Psoas muscle (tissue), 8 donors: Measurements from ENCODE around the gene PTPN3. TPM values are rescaled to one million over a fixed set of nuclear protein-coding genes. Genes with fewer than 3 reads are reported as not detected.
A peak's percentile ranks its signal among the peaks of the same experiment; 100 is the strongest.

Experiments
- ATAC-seq, 4 donors: fragments of 200-7000 bp; cut with Tn5 transposase; one replicate each; pipeline ENCODE4 v1.9.1; 2020; ENCODE audit warnings: moderate library complexity in 3 of 4, mild to moderate bottlenecking in 2 of 4
- DNase-seq, 2 donors: peaks; one replicate each; pipeline ENCODE4 v3.0.0-alpha.2; 2020
- H3K27ac ChIP-seq: fragments of 200-600 bp; one replicate; pipeline ENCODE4 v1.8.0; 2022
- H3K27me3 ChIP-seq, 3 donors: fragments of 200-600 bp in 1 of 3; one replicate each; pipeline versions ENCODE4 v1.6.1 to v1.8.0; 2013 to 2022; ENCODE audit warnings: low read length in 2 of 3, mild to moderate bottlenecking in 2 of 3, moderate library complexity in 1 of 3; ENCODE audit not compliant: insufficient read depth in 3 of 3
- H3K36me3 ChIP-seq, 2 donors: fragments of 200-600 bp in 1 of 2; one replicate each; pipeline versions ENCODE4 v1.6.1 to v1.8.0; 2013 to 2022; ENCODE audit warnings: low read depth in 1 of 2, mild to moderate bottlenecking in 1 of 2, moderate library complexity in 1 of 2; ENCODE audit not compliant: insufficient read depth in 1 of 2
- H3K4me1 ChIP-seq: fragments of 200-600 bp; one replicate; pipeline ENCODE4 v1.8.0; 2022
- H3K4me3 ChIP-seq: fragments of 200-600 bp; one replicate; pipeline ENCODE4 v1.8.0; 2022; ENCODE audit warnings: mild to moderate bottlenecking
- H3K9me3 ChIP-seq: fragments of 200-600 bp; one replicate; pipeline ENCODE4 v1.8.0; 2022
- WGBS, 3 donors: extraction: QIAGEN DNeasy Blood & Tissue Kit; methylation state at CpG; one replicate each; pipeline versions ENCODE4 v1.1.6 to v1.1.7; 2013; 5-methylcytosine and 5-hydroxymethylcytosine counted together
- intact Hi-C, 2 donors: fragments of 100-400 bp; cut with DNase I; formaldehyde crosslinking; loops; one replicate each; pipeline versions ENCODE4 v1.11.0 to v1.14.2; 2022
- polyA plus RNA-seq, 3 donors: library from polyadenylated mRNA; stranded (reverse); fragments of 200-250 nt; gene quantifications; one replicate each; pipeline ENCODE4 v1.2.3, GENCODE V29; 2013
- total RNA-seq, 4 donors: library from RNA; stranded (reverse); fragmentation: NEBNext Ultra II Directional in 2 of 4; extraction: Animal tissue kit (Norgen Biotek cat#: 25700) in 2 of 4; gene quantifications; one replicate each; pipeline versions ENCODE4 v1.2.1 to v1.2.4, GENCODE V29; 2021 to 2023
- TF ChIP-seq, protein P1 (sequence below): fragments of 200-600 bp; IDR thresholded peaks from one replicate; pipeline ENCODE4 v1.8.0; 2022; ENCODE audit warnings: antibody characterized with exemption
- donor health status: healthy with polysubstance abuse.
- donor health status: DM: no; HTN: no; CAD: no; lungs with moderate emphysema.
- donor health status: Bipolar disorder and iron deficiency.
- donor health status: healthy.
- donor health status: DM: yes; HTN: yes; CAD: no.
- donor health status: DM: no; HTN: no; CAD: no.
- donor health status: DM: no; HTN: no; CAD: no.
- donor health status: DM: yes; HTN: yes; CAD: no.

PTPN3 gene
- total and polyA plus RNA-seq, 7 donors, result 8.8 to 130 (median 46.5) TPM

DNA sequence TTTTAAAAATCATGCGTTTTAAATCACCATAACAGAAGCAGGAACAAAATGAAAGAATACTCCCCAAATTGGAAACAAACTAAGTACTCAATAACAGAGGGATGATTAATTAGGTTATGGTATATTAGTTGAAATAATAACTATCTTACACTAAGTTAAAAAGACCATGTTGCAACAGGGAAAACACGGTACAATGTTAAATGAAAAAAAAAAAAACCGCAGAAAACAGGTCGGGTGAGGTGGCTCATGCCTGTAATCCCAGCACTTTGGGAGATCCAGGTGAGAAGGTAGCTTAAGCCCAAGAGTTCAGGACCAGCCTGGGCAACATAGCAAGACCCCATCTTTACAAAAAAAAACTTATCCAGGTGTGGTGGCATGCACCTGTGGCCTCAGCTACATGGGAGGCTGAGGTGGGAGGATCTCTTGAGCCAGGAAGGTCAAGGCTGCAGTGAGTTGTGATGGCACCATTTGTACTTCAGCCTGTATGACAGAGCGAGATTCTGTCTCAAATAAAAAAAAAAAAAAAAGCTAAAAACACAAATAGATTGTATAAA lies 2.4 kb upstream of the PTPN3 start:
- Histone ChIP-seq H3K9me3 (no peaks in the 10 kb centered on the region), H3K36me3 (no peaks in the 10 kb centered on the region), H3K27me3 (peaks cover 0 to 6% (median 0%) of the 10 kb centered on the region in 3 donors), H3K27ac (no peak overlapping the region), H3K4me3 (peak overlapping the region; percentile 62), H3K4me1 (peaks cover 11% of the 10 kb centered on the region)
- TF ChIP-seq, protein P1, sequence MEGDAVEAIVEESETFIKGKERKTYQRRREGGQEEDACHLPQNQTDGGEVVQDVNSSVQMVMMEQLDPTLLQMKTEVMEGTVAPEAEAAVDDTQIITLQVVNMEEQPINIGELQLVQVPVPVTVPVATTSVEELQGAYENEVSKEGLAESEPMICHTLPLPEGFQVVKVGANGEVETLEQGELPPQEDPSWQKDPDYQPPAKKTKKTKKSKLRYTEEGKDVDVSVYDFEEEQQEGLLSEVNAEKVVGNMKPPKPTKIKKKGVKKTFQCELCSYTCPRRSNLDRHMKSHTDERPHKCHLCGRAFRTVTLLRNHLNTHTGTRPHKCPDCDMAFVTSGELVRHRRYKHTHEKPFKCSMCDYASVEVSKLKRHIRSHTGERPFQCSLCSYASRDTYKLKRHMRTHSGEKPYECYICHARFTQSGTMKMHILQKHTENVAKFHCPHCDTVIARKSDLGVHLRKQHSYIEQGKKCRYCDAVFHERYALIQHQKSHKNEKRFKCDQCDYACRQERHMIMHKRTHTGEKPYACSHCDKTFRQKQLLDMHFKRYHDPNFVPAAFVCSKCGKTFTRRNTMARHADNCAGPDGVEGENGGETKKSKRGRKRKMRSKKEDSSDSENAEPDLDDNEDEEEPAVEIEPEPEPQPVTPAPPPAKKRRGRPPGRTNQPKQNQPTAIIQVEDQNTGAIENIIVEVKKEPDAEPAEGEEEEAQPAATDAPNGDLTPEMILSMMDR, result no peak
- 71 to 81% (median 78%) methylated on average over 5 of the region's 5 CpGs for WGBS, 3 donors
- intact Hi-C loops, result no loop called here
- DNase-seq (no peak), ATAC-seq (no peak)

DNA sequence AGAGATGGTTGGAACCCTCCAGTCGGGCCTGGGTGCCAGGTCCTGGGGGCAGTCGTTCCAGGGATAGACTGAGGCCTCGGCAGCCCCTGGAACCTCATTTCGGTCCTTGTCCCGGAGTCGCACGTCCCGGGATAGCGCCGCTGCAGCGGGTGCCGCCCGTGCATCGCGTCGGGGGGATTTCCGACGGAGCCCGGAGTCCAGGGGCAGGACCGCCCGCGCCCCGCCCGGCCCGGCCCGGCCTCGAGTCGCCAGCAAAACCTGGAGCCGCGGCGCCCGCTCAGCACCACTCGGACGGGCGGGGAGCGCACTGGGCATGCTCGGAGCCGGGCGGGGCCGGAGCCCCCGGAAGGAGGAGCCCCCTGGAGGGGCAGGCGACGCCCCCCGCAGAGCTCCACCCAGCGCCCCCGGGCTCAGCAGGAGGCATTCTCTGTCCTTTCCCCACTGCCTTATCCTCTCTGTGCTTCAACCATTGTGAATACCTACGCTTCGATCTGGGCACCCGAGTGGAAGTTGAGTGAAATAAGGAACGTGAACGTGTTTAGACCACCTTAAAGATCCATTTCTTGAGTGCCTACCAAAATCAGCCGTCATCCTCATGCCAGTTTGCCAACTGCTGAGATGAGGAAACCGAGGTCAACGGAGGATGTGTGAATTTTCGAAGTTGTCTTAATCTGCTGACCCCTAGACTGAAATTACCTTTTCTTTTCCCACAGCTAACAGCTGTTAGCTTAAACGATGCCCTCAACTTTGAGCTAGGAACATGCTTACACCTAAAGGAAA lies 1.7 kb upstream of the PTPN3 start:
- Histone ChIP-seq H3K4me3 (peak overlapping the region; percentile 62), H3K27ac (no peak overlapping the region), H3K4me1 (peaks cover 11% of the 10 kb centered on the region), H3K9me3 (no peaks in the 10 kb centered on the region), H3K36me3 (no peaks in the 10 kb centered on the region), H3K27me3 (peaks cover 0 to 6% (median 0%) of the 10 kb centered on the region in 3 donors)
- intact Hi-C loops, result no loop called here
- TF ChIP-seq, protein P1, result no peak
- peak; percentile 57 to 77 for DNase-seq
- ATAC-seq, result peak; percentile 78 to 87 (median 86)
- WGBS, 3 donors, result 2 to 12% (median 4%) methylated on average over 42 to 56 of the region's 56 CpGs

DNA sequence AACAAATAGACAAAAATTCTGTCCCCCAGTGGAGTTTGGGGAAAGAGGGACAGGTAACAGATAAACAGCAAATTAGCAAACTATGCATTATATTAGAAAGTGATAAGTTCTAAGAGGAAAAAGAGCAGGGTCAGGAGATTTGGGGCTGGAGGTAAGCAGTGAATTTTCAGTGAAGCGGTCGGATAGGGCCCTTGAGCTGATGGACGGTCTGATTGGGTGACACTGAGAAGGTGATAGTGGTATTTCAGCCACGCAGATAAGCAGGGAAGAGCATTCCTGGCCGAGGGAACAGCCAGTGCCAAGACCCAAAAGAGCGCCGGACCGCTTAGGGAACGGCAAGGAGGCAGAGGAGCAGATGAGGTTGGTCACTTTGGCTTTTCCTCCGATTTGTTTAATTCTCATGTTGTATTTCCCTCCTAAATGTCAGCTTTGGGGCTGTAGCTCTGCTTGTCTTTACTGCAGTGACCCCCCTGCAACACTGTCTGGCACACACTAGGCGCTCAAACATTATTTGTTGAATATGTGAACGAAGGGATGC lies 1.1 kb upstream of the PTPN3 start:
- ATAC-seq, result no peak
- Histone ChIP-seq H3K4me3 (peak overlapping the region; percentile 62), H3K9me3 (no peaks in the 10 kb centered on the region), H3K4me1 (peaks cover 11% of the 10 kb centered on the region), H3K27me3 (peaks cover 0 to 6% (median 0%) of the 10 kb centered on the region in 3 donors), H3K36me3 (no peaks in the 10 kb centered on the region), H3K27ac (peak overlapping the region; percentile 8)
- no peak for DNase-seq
- intact Hi-C loops, result no loop called here
- TF ChIP-seq, protein P1, result no peak
- 32 to 43% (median 37%) methylated on average over 10 to 12 of the region's 12 CpGs for WGBS, 3 donors

DNA sequence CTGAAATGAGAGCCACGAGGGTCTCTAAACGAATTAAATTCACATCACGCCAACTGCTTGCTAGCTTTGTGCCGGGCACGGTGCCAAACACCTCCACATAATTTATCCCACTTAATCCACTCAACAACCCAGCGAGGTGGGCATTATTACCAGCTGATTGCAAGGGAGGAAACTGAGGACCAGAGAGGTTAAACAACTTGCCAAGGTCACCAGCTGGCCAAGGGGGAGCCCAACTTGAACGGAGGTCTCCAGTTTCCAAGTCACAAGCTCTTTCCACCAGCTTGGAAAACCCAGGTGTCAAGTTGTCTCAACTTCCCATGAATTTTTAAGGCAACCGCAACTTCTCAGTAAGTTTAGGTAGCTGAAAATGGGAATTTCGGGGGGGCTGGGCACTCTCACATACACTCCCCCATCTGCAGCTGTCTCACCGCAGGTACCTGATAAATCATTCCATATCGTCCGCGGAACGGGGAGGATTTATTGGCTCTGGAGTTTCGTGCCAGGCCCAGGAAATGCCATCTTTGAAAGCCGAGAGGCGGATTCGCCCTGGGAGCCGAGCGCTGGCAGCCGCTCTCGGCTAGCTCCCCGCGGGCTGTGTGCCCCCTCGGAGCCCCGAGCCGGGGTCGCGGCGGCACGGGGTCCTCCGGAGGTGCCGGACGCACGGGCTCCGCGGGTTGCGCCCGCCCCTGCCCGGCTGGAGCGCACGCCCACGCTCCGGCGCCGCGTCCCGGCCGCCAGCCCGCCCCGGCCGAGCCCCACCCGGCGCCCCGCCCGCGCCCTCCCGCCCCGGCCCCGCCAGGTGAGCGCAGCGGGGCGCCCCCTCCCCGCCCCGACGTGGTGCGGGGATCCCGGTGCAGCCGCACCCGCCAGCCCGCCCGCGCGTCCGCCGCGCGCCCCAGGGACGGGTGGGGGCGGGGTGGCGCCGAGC lies 617 bp downstream of the PTPN3 start:
- TF ChIP-seq, protein P1, result no peak
- Histone ChIP-seq H3K36me3 (no peaks in the 10 kb centered on the region), H3K4me3 (peak overlapping the region; percentile 73), H3K9me3 (no peaks in the 10 kb centered on the region), H3K4me1 (peaks cover 22% of the 10 kb centered on the region), H3K27ac (peak overlapping the region; percentile 85), H3K27me3 (peaks cover 0 to 6% (median 0%) of the 10 kb centered on the region in 3 donors)
- ATAC-seq (peak; percentile 64 to 70 (median 68)), DNase-seq (peak in 1 of 2 donors; percentile 19)
- WGBS, 3 donors, result 2 to 6% (median 4%) methylated on average over 34 to 82 of the region's 82 CpGs
- intact Hi-C loops, result no loop called here
